Measurements from ENCODE around the gene STK40.

Gene STK40

DNA sequence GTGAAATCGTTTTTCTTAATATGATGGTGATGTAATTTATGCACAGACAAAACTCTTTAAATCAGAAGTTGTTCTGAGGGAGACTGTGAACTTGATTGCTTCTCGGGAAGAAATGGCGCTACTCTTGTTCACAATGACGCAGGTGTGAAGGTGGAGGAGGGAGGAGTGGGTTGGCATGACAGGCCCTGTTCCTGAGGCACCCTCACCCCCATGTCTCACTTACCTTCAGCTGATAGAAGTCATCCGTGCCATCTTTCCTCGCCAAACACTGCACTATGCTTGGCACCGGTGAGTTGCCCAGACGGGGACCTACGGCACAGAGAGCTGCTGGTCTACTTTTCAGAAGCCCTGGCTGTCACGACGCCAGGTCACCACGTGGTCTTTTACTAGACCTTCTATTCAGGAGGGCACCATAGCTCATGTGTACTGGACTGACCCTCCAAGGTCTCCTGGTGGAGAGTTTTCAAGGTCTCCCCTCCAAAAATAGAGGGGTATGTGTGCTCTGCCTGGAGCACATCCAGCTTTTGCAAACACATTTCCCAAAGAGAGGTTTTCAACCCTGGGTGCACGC, 27.1 kb downstream of the STK40 start:
- H3K4me1 ChIP-seq, result peaks cover 3% of the 10 kb centered on the region
- no peak overlapping the region for H3K4me2 ChIP-seq (ENCODE audit: low read length)
- H3K27ac ChIP-seq, result no peak overlapping the region
- no peak overlapping the region for H3K4me3 ChIP-seq (ENCODE audit: low read depth, low read length)
- peaks cover 7% of the 10 kb centered on the region for H3K79me2 ChIP-seq
- H2AFZ ChIP-seq, result no peak overlapping the region
- no peaks in the 10 kb centered on the region for H3K9me3 ChIP-seq (ENCODE audit: control insufficient read depth, low read length)
- no peaks in the 10 kb centered on the region for H3K36me3 ChIP-seq (ENCODE audit: control insufficient read depth, insufficient read depth, low read length)
- TF ChIP-seq, protein P1, sequence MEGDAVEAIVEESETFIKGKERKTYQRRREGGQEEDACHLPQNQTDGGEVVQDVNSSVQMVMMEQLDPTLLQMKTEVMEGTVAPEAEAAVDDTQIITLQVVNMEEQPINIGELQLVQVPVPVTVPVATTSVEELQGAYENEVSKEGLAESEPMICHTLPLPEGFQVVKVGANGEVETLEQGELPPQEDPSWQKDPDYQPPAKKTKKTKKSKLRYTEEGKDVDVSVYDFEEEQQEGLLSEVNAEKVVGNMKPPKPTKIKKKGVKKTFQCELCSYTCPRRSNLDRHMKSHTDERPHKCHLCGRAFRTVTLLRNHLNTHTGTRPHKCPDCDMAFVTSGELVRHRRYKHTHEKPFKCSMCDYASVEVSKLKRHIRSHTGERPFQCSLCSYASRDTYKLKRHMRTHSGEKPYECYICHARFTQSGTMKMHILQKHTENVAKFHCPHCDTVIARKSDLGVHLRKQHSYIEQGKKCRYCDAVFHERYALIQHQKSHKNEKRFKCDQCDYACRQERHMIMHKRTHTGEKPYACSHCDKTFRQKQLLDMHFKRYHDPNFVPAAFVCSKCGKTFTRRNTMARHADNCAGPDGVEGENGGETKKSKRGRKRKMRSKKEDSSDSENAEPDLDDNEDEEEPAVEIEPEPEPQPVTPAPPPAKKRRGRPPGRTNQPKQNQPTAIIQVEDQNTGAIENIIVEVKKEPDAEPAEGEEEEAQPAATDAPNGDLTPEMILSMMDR (IDR thresholded peaks at IDR 0.05), result no peak
- no peaks in the 10 kb centered on the region for H3K27me3 ChIP-seq (ENCODE audit: control insufficient read depth, insufficient read depth, low read length)
- no peak overlapping the region for H3K9ac ChIP-seq

DNA sequence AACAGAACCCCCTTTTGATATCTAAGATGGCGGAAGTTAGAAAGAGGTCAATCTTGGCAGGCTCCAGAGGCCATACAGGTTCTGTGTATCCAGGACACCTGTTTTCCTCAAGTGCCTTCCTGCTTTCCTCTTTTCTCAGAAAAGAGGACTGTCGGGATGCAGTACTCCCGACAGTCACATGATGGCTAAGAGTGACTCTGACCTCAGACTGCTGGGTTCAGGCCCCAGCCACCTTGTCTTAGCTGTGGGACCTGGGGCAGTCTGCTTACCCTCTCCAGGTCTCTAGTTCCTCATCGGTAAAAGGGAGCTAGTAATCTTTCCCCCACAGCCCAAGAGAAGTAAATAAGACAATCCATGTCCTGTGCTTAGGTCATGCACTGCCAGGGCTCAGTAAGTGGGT, 29.9 kb downstream of the STK40 start:
- no peak overlapping the region for H3K4me2 ChIP-seq (ENCODE audit: low read length)
- TF ChIP-seq, protein P1 (IDR thresholded peaks at IDR 0.05), result no peak
- H3K79me2 ChIP-seq, result no peaks in the 10 kb centered on the region
- no peak overlapping the region for H3K27ac ChIP-seq
- H3K4me1 ChIP-seq, result peaks cover 3% of the 10 kb centered on the region
- no peaks in the 10 kb centered on the region for H3K9me3 ChIP-seq (ENCODE audit: control insufficient read depth, low read length)
- no peak overlapping the region for H3K9ac ChIP-seq
- H3K36me3 ChIP-seq (ENCODE audit: control insufficient read depth, insufficient read depth, low read length), result no peaks in the 10 kb centered on the region
- H3K4me3 ChIP-seq (ENCODE audit: low read depth, low read length), result no peak overlapping the region
- no peaks in the 10 kb centered on the region for H3K27me3 ChIP-seq (ENCODE audit: control insufficient read depth, insufficient read depth, low read length)
- no peak overlapping the region for H2AFZ ChIP-seq

DNA sequence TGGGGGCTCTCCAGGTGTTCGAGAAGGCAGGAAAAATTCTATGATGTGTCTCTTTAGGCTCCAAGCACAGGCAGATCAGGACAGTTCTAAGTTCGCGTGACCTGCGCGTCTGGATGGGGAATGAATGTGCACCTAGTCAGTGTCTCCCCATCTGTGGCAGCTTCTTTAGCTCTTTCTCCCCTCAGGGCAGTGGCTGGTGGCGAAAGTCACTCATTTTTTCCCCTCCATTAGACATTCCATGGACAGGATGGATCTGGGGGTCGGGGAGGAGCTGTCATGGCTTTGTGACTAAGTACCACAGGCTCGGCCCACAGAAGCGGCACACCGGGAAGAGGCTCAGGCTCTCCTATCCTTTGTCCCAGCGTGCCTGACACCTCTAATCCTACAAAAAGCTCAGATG, 31.2 kb downstream of the STK40 start:
- Histone ChIP-seq H3K4me3 (ENCODE audit: low read depth, low read length) (no peak overlapping the region), H3K4me1 (peaks cover under 1% of the 10 kb centered on the region), H3K9ac (no peak overlapping the region), H3K4me2 (ENCODE audit: low read length) (no peak overlapping the region), H3K27me3 (ENCODE audit: control insufficient read depth, insufficient read depth, low read length) (no peaks in the 10 kb centered on the region), H3K27ac (no peak overlapping the region), H3K36me3 (ENCODE audit: control insufficient read depth, insufficient read depth, low read length) (no peaks in the 10 kb centered on the region), H3K9me3 (ENCODE audit: control insufficient read depth, low read length) (no peaks in the 10 kb centered on the region), H3K79me2 (no peaks in the 10 kb centered on the region), H2AFZ (no peak overlapping the region)
- TF ChIP-seq, protein P1 (IDR thresholded peaks at IDR 0.05), result no peak

DNA sequence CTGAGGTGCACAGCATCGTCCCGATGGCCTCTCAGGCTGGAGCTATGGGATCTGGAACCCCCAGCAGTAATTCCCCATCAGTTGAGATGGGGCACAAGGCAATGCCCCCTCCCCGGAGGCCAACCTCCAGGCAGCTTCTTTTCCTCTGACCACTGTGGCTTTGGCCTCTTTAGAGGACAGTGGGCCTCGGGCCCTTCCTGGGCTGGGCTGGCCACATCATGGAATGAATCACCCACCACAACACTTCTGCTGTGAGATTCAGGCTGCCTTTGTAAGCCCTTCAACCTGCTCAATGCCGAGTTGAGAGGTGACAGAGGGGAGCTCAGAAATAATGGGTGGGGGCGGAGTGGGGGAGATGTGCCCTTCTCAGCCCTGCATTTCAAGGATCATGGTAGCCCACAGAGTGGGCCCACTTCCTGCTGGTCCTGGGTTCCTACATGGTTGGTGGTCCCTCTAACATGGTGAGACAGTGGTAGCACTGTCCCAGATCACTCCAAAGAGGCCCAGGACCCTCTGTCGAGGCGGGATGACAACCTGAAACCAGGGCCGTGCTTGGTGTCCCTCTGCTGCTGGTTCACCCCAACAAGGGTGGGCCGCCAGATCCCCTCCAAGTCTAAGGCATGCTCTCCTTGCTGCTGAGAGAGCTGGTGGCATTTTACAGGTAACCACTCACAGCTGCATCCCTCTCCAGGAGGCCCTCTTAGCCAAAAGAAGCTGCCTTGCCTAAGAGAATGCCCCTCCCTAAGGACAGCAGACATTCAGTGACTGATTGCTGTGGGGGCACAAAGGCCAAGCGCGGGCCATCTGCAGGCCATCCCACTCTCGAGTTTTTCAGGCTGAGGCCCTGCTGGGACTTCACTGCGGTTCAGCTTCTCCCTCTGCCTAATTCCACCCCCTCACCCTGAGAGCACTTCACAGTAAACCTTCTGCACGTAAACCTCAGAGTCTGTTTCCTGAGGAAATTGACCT, 32.5 kb downstream of the STK40 start:
- Histone ChIP-seq H3K4me2 (ENCODE audit: low read length) (no peak overlapping the region), H3K27me3 (ENCODE audit: control insufficient read depth, insufficient read depth, low read length) (no peaks in the 10 kb centered on the region), H3K79me2 (no peaks in the 10 kb centered on the region), H3K9ac (no peak overlapping the region), H3K27ac (no peak overlapping the region), H3K9me3 (ENCODE audit: control insufficient read depth, low read length) (no peaks in the 10 kb centered on the region), H3K4me1 (no peaks in the 10 kb centered on the region), H2AFZ (no peak overlapping the region), H3K36me3 (ENCODE audit: control insufficient read depth, insufficient read depth, low read length) (no peaks in the 10 kb centered on the region), H3K4me3 (ENCODE audit: low read depth, low read length) (no peak overlapping the region)
- TF ChIP-seq, protein P1 (IDR thresholded peaks at IDR 0.05), result no peak
